BE2C (cell line): ENCODE measurements around the gene MYO7B.

Experiments used
- DNase-seq: peaks from one replicate; pipeline ENCODE4 v3.0.0-alpha.2; 2020
- H3K27me3 ChIP-seq: fragments of 250-450 bp; sonication (Bioruptor Pico); 2 replicates; pipeline ENCODE4 v1.5.1; 2020; ENCODE audit warnings: mild to moderate bottlenecking
- H3K36me3 ChIP-seq: fragments of 250-450 bp; sonication (Bioruptor Pico); 2 replicates; pipeline ENCODE4 v1.5.1; 2020; ENCODE audit warnings: mild to moderate bottlenecking
- H3K4me1 ChIP-seq: fragments of 250-450 bp; sonication (Bioruptor Pico); 2 replicates; pipeline ENCODE4 v1.5.1; 2020
- H3K4me3 ChIP-seq: 2 replicates; pipeline ENCODE4 v1.5.1; 2011; ENCODE audit warnings: low read depth, low read length
- H3K9me3 ChIP-seq: fragments of 250-450 bp; sonication (Bioruptor Pico); 2 replicates; pipeline ENCODE4 v1.5.1; 2020
- CTCF ChIP-seq: IDR thresholded peaks from 2 replicates; pipeline ENCODE4 v1.5.1; 2012; ENCODE audit warnings: mild to moderate bottlenecking, low read depth, low read length

MYO7B gene

DNA sequence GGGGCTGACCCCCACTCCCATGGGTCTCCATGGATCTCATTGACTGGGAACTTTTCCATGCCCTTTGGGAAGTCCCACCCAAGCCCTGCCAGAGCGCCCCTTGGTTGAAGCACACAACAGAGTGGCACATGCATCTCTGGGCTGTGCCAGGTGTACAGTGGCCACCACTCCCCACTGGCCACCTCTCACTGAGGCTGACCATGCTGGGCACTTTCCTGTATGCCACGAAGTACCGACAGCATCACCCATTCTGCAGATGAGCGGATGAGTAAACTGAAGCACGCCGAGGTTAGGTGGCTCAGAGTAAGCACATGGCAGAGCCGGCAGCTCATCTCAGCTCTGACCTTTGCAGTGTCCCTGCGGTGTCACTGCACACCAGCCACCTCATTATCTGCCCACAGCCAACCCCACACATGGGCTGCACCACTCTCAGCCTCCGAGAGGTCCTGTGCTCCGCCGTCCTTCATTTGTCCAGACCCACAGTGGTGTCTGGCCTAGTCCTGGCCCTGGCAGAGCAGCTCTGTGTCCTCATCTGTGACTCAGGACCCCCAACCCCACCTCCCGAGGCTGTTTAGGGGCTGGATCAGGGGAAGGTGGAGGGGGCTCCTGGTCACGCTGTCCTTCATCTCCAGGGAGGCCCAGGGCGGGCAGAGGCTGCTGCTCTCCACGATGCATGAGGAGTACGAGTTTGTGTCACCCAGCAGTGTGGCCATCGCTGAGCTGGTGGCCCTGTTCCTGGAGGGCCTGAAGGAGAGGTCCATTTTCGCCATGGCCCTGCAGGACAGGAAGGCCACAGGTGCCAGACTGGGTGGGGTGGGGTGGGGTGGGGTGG lies 92.5 kb downstream of the MYO7B start:
- DNase-seq = peak; percentile 1
- Histone ChIP-seq H3K27me3 (no peaks in the 10 kb centered on the region), H3K4me1 (no peaks in the 10 kb centered on the region), H3K9me3 (no peaks in the 10 kb centered on the region), H3K4me3 (no peak overlapping the region), H3K36me3 (no peaks in the 10 kb centered on the region)
- no peak for TF ChIP-seq CTCF

GRCh38 chr2:127628767-127629614 lies 93.5 kb downstream of the MYO7B start:
- H3K9me3 ChIP-seq = no peaks in the 10 kb centered on the region
- no peak for DNase-seq
- H3K4me1 ChIP-seq = no peaks in the 10 kb centered on the region; the same call in 1 of the 2 replicates
- H3K27me3 ChIP-seq = no peaks in the 10 kb centered on the region
- H3K4me3 ChIP-seq = no peak overlapping the region
- no peak for TF ChIP-seq CTCF
- no peaks in the 10 kb centered on the region for H3K36me3 ChIP-seq

DNA sequence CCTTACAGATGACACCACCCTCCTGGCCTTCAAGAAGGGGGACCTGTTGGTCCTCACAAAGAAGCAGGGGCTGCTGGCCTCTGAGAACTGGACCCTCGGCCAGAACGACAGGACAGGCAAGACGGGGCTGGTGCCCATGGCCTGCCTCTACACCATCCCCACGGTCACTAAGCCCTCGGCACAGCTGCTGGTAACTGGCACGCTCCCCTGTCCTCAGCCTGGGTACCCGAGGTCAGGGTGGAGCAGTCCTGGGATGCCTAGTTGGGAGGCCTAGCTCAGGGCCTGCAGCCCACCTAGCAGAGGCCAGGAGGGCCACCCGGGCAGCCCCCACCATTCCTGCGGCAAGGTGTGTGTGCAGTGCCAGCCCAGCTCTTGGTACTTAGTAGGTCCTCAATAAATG lies 94.2 kb downstream of the MYO7B start:
- no peak for TF ChIP-seq CTCF
- DNase-seq = no peak
- Histone ChIP-seq H3K4me3 (no peak overlapping the region), H3K9me3 (no peaks in the 10 kb centered on the region), H3K36me3 (no peaks in the 10 kb centered on the region), H3K27me3 (no peaks in the 10 kb centered on the region), H3K4me1 (no peaks in the 10 kb centered on the region; the same call in 1 of the 2 replicates)

DNA sequence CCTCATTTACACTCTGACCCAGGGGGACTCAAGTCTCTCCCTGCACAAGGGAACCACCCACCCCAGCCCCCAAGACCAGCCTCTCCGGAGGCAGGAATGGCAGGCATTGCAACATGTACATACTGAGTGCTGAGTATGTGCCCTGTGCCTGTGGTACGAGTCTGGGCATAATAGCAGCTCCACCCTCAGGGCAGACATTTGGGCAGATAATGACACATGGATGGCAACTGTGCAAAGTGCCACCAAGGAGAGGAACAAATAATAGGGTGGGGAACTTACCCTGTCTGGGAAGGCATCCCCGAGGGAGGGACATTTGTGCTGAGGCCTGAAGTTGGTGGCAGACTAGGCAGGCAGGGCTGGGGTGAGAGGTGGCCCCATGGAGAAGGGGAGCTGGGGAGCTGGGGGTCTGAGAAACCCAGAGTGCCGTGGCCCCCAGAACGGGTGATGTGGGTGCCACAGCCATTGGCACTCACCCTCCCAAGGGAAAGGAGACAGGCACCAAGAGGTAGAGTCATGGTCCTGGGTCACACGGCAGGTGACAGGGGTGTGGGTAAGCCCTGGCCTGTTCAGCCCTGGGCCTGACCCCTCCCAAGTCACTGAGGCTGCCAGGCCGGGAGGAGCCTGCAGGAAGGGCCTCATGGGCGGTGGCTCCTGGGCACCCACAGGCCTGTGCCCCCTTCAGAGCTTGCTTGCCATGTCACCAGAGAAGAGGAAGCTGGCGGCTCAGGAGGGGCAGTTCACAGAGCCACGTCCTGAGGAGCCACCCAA lies 94.8 kb downstream of the MYO7B start:
- Histone ChIP-seq H3K9me3 (no peaks in the 10 kb centered on the region), H3K4me1 (no peaks in the 10 kb centered on the region; the same call in 1 of the 2 replicates), H3K27me3 (no peaks in the 10 kb centered on the region), H3K4me3 (no peak overlapping the region), H3K36me3 (no peaks in the 10 kb centered on the region)
- TF ChIP-seq CTCF = no peak
- DNase-seq = no peak

DNA sequence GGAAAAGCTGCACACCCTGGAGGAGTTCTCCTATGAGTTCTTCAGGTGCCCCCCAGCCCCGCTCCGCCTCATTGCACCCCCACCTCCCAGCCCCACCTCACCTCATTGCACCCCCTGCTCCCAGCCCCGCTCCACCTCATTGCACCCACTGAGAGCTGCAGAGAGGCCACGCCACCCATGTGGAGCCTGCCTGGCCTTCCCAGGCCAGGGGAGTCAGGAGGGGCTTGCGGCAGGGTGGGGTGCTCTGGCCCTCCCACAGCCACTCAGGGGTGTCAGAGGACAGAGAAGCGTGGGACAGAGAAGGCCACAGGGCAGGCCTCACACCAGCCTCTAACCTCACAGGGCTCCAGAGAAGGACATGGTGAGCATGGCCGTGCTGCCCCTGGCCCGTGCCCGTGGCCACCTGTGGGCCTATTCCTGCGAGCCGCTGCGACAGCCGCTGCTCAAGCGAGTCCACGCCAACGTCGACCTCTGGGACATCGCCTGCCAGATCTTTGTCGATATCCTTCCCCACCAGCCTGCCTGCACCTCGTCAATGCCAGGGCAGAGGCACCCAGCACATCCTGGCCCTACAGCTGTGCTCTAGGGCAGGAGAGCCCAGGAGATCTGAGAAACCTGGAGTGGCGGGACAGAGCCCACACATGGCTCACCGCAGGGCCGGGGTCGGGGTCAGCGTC lies 95.5 kb downstream of the MYO7B start:
- H3K9me3 ChIP-seq = no peaks in the 10 kb centered on the region
- no peaks in the 10 kb centered on the region for H3K27me3 ChIP-seq
- DNase-seq = no peak
- H3K36me3 ChIP-seq = no peaks in the 10 kb centered on the region
- no peak for TF ChIP-seq CTCF
- no peak overlapping the region for H3K4me3 ChIP-seq
- no peaks in the 10 kb centered on the region; the same call in 1 of the 2 replicates for H3K4me1 ChIP-seq
